SJSA1 (cell line): ENCODE data around the gene HINT3. TPM values are rescaled to one million over a fixed set of nuclear protein-coding genes. Genes with fewer than 3 reads are reported as not detected.
"Not testable (repeated sequence)": the region's sequence is repeated elsewhere in the genome, so short reads cannot be mapped to it uniquely, and the experiment has no call there.

Experiments
- DNase-seq, 2 experiments: peaks; one replicate each; pipeline ENCODE4 v3.0.0-alpha.2; 2015 to 2020; ENCODE audit warnings: low spot score in 2 of 2, low read depth in 1 of 2
- H3K27ac ChIP-seq: fragments of 250-450 bp; sonication (Bioruptor Pico); 2 replicates; pipeline ENCODE4 v1.5.1; 2020; ENCODE audit warnings: mild to moderate bottlenecking, moderate library complexity
- H3K27me3 ChIP-seq: fragments of 250-450 bp; sonication (Bioruptor Pico); replicated peaks from 2 replicates; pipeline ENCODE4 v1.5.1; 2020; ENCODE audit warnings: mild to moderate bottlenecking, moderate library complexity
- H3K36me3 ChIP-seq: fragments of 250-450 bp; sonication (Bioruptor Pico); 2 replicates; pipeline ENCODE4 v1.5.1; 2020; ENCODE audit warnings: mild to moderate bottlenecking
- H3K4me1 ChIP-seq: fragments of 250-450 bp; sonication (Bioruptor Pico); replicated peaks from 2 replicates; pipeline ENCODE4 v1.6.1; 2021; ENCODE audit warnings: mild to moderate bottlenecking
- H3K4me3 ChIP-seq: fragments of 250-450 bp; sonication (Bioruptor Pico); 2 replicates; pipeline ENCODE4 v1.5.1; 2020; ENCODE audit warnings: mild to moderate bottlenecking
- H3K9me3 ChIP-seq: fragments of 250-450 bp; sonication (Bioruptor Pico); replicated peaks from 2 replicates; pipeline ENCODE4 v1.5.1; 2020; ENCODE audit warnings: mild to moderate bottlenecking
- total RNA-seq: library from RNA; depleted of rRNA; stranded (reverse); fragments of >200 nt; shearing (Covaris generic); gene quantifications from 2 replicates; pipeline ENCODE4 v1.2.3, GENCODE V29; 2014

Gene HINT3
- total RNA-seq, 1 experiment from 2014 or later: 16.9 TPM

GRCh38 chr6:125944434-125944816 lies 12.1 kb upstream of the HINT3 start:
- Histone ChIP-seq H3K4me1 (peaks cover 69% of the 10 kb centered on the region), H3K27ac (peak overlapping the region; percentile 89), H3K27me3 (no peaks in the 10 kb centered on the region), H3K4me3 (no peak overlapping the region), H3K9me3 (no peaks in the 10 kb centered on the region), H3K36me3 (no peaks in the 10 kb centered on the region)
- peak in 1 of 2 experiments; percentile 42 for DNase-seq

GRCh38 chr6:125944896-125945295 lies 11.7 kb upstream of the HINT3 start:
- Histone ChIP-seq H3K36me3 (no peaks in the 10 kb centered on the region), H3K27ac (peak overlapping the region; percentile 89), H3K27me3 (no peaks in the 10 kb centered on the region), H3K4me3 (no peak overlapping the region), H3K4me1 (peaks cover 74% of the 10 kb centered on the region), H3K9me3 (no peaks in the 10 kb centered on the region)
- DNase-seq: no peak

GRCh38 chr6:125945378-125946141 lies 11.0 kb upstream of the HINT3 start:
- DNase-seq: no peak
- Histone ChIP-seq H3K27ac (peak overlapping the region; percentile 89), H3K9me3 (no peaks in the 10 kb centered on the region), H3K36me3 (no peaks in the 10 kb centered on the region), H3K4me1 (peaks cover 76% of the 10 kb centered on the region), H3K4me3 (no peak overlapping the region), H3K27me3 (no peaks in the 10 kb centered on the region)

GRCh38 chr6:125947615-125948014 lies 9.0 kb upstream of the HINT3 start:
- no peak overlapping the region for H3K4me3 ChIP-seq
- peaks cover 67% of the 10 kb centered on the region for H3K4me1 ChIP-seq
- H3K36me3 ChIP-seq: no peaks in the 10 kb centered on the region
- no peak for DNase-seq
- no peaks in the 10 kb centered on the region for H3K27me3 ChIP-seq
- peak overlapping the region; percentile 89 for H3K27ac ChIP-seq
- H3K9me3 ChIP-seq: no peaks in the 10 kb centered on the region

- no peak for DNase-seq
- Histone ChIP-seq H3K9me3 (no peaks in the 10 kb centered on the region), H3K4me3 (no peak overlapping the region), H3K36me3 (no peaks in the 10 kb centered on the region), H3K4me1 (peaks cover 61% of the 10 kb centered on the region), H3K27ac (no peak overlapping the region), H3K27me3 (no peaks in the 10 kb centered on the region)
Measured at GRCh38 chr6:125948455-125948854, 8.1 kb upstream of the HINT3 start.

GRCh38 chr6:125949069-125949468 lies 7.5 kb upstream of the HINT3 start:
- Histone ChIP-seq H3K36me3 (no peaks in the 10 kb centered on the region), H3K27me3 (no peaks in the 10 kb centered on the region), H3K4me1 (peaks cover 55% of the 10 kb centered on the region), H3K9me3 (no peaks in the 10 kb centered on the region), H3K27ac (no peak overlapping the region), H3K4me3 (no peak overlapping the region)
- no peak for DNase-seq

GRCh38 chr6:125950293-125950692 lies 6.3 kb upstream of the HINT3 start:
- DNase-seq: peak; percentile 65 to 88
- Histone ChIP-seq H3K27ac (peak overlapping the region; percentile 49), H3K9me3 (no peaks in the 10 kb centered on the region), H3K36me3 (no peaks in the 10 kb centered on the region), H3K4me3 (no peak overlapping the region), H3K27me3 (no peaks in the 10 kb centered on the region), H3K4me1 (peaks cover 43% of the 10 kb centered on the region)

- DNase-seq, H3K36me3 ChIP-seq: not testable (repeated sequence)
Measured at GRCh38 chr6:125950716-125951115, 5.9 kb upstream of the HINT3 start.

GRCh38 chr6:125951323-125951722 lies 5.2 kb upstream of the HINT3 start:
- no peaks in the 10 kb centered on the region for H3K36me3 ChIP-seq
- H3K9me3 ChIP-seq: no peaks in the 10 kb centered on the region
- H3K27ac ChIP-seq: no peak overlapping the region
- peaks cover 35% of the 10 kb centered on the region for H3K4me1 ChIP-seq
- no peaks in the 10 kb centered on the region for H3K27me3 ChIP-seq
- no peak overlapping the region for H3K4me3 ChIP-seq
- no peak for DNase-seq

More at GRCh38 chr6:125950716-125951115, 5.9 kb upstream of the HINT3 start:
- not testable (repeated sequence) for H3K4me3 ChIP-seq, H3K27me3 ChIP-seq, H3K9me3 ChIP-seq
- H3K27ac ChIP-seq: peak overlapping the region; percentile 49
- peaks cover 38% of the 10 kb centered on the region for H3K4me1 ChIP-seq

GRCh38 chr6:125952764-125953501 lies 3.6 kb upstream of the HINT3 start:
- peak in 1 of 2 experiments; percentile 68 for DNase-seq

GRCh38 chr6:125953502-125953875 lies 3.1 kb upstream of the HINT3 start:
- Histone ChIP-seq H3K9me3 (no peaks in the 10 kb centered on the region), H3K4me3 (no peak overlapping the region), H3K4me1 (peaks cover 30% of the 10 kb centered on the region), H3K36me3 (0 out of 2 replicates have a peak, but pooled peaks cover 3% of the 10 kb centered on the region), H3K27ac (no peak overlapping the region), H3K27me3 (no peaks in the 10 kb centered on the region)
- no peak for DNase-seq

More at GRCh38 chr6:125952764-125953501, 3.6 kb upstream of the HINT3 start:
- Histone ChIP-seq H3K27ac (no peak overlapping the region), H3K27me3 (no peaks in the 10 kb centered on the region), H3K9me3 (no peaks in the 10 kb centered on the region), H3K4me3 (no peak overlapping the region), H3K4me1 (peaks cover 29% of the 10 kb centered on the region), H3K36me3 (0 out of 2 replicates have a peak, but pooled peaks cover 3% of the 10 kb centered on the region)

- H3K4me1 ChIP-seq: peaks cover 26% of the 10 kb centered on the region
- no peak overlapping the region for H3K27ac ChIP-seq
- no peak overlapping the region for H3K4me3 ChIP-seq
- H3K9me3 ChIP-seq: no peaks in the 10 kb centered on the region
- 0 out of 2 replicates have a peak, but pooled peaks cover 3% of the 10 kb centered on the region for H3K36me3 ChIP-seq
- no peaks in the 10 kb centered on the region for H3K27me3 ChIP-seq
- no peak for DNase-seq
Measured at GRCh38 chr6:125954735-125955339, 1.7 kb upstream of the HINT3 start.

- 0 out of 2 replicates have a peak, but pooled peaks cover 3% of the 10 kb centered on the region for H3K36me3 ChIP-seq
- no peak for DNase-seq
- peak overlapping the region; percentile 66 for H3K4me3 ChIP-seq
- no peaks in the 10 kb centered on the region for H3K27me3 ChIP-seq
- peaks cover 15% of the 10 kb centered on the region for H3K4me1 ChIP-seq
- H3K9me3 ChIP-seq: no peaks in the 10 kb centered on the region
- H3K27ac ChIP-seq: peak overlapping the region; percentile 19; the same call in 1 of the 2 replicates
Measured at GRCh38 chr6:125955973-125956372, 597 bp upstream of the HINT3 start.

GRCh38 chr6:125957391-125957693 lies 772 bp downstream of the HINT3 start:
- H3K36me3 ChIP-seq: 0 out of 2 replicates have a peak, but pooled peaks cover 3% of the 10 kb centered on the region
- H3K4me3 ChIP-seq: peak overlapping the region; percentile 66
- H3K9me3 ChIP-seq: no peaks in the 10 kb centered on the region
- DNase-seq: no peak
- H3K27me3 ChIP-seq: no peaks in the 10 kb centered on the region
- peaks cover 15% of the 10 kb centered on the region for H3K4me1 ChIP-seq
- H3K27ac ChIP-seq: no peak overlapping the region
